Neural cell (in vitro differentiated cells): Measurements from ENCODE around the gene CELF4.

Experiments used
- EP300 ChIP-seq: fragments of 450-650 bp; conservative IDR thresholded peaks from 2 replicates; pipeline ENCODE4 v1.6.1; 2014; ENCODE audit warnings: antibody characterized with exemption, mild to moderate bottlenecking, moderate library complexity; ENCODE audit not compliant: poor library complexity, severe bottlenecking
- POLR2AphosphoS5 ChIP-seq: IDR thresholded peaks from 2 replicates; pipeline ENCODE4 v1.6.1; 2012
- RAD21 ChIP-seq: fragments of 450-650 bp; conservative IDR thresholded peaks from 2 replicates; pipeline ENCODE4 v1.6.1; 2014; ENCODE audit warnings: antibody characterized with exemption, mild to moderate bottlenecking, moderate library complexity
- REST ChIP-seq: IDR thresholded peaks from 2 replicates; pipeline ENCODE4 v1.6.1; 2012; ENCODE audit warnings: borderline replicate concordance
- SMC3 ChIP-seq: fragments of 450-650 bp; conservative IDR thresholded peaks from 2 replicates; pipeline ENCODE4 v1.6.1; 2014; ENCODE audit warnings: antibody characterized with exemption, mild to moderate bottlenecking, moderate library complexity; ENCODE audit not compliant: poor library complexity
- TAF1 ChIP-seq: IDR thresholded peaks from 2 replicates; pipeline ENCODE4 v1.6.1; 2012; ENCODE audit warnings: low read depth
- TF ChIP-seq, protein P1 (sequence below): fragments of 450-650 bp; IDR thresholded peaks from 2 replicates; pipeline ENCODE4 v1.5.1; 2014; ENCODE audit warnings: antibody characterized with exemption, mild to moderate bottlenecking, moderate library complexity; ENCODE audit not compliant: poor library complexity, severe bottlenecking

DNA sequence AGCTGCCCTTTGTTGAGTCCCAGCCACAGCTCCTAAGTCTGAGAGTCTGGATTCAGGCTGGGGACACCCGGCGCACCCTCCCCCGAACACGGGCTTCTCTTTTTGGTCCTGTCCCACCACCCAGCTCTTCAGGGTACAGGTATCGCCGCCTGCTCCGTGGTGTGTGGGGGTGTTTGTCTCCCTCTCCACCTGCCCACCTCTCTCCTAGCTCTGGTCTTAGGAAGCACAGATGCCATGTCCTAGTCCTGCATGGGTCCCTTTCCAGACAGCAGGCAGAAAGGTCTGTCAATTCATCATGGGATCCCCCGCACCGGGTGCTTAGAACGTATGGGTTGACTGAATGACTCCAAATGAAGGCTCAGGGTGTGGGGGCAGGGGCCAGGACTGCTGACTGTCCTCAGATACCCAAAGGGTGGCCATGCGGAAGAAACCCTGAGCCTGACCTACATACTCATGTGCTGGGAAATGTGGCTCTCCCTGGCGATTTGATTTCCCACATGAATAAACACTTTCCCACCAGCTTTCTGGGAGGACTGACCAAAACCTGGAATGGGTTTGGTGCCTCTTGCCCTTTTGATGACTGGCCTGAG is 156.8 kb downstream of the CELF4 start:
- TF ChIP-seq, protein P1, sequence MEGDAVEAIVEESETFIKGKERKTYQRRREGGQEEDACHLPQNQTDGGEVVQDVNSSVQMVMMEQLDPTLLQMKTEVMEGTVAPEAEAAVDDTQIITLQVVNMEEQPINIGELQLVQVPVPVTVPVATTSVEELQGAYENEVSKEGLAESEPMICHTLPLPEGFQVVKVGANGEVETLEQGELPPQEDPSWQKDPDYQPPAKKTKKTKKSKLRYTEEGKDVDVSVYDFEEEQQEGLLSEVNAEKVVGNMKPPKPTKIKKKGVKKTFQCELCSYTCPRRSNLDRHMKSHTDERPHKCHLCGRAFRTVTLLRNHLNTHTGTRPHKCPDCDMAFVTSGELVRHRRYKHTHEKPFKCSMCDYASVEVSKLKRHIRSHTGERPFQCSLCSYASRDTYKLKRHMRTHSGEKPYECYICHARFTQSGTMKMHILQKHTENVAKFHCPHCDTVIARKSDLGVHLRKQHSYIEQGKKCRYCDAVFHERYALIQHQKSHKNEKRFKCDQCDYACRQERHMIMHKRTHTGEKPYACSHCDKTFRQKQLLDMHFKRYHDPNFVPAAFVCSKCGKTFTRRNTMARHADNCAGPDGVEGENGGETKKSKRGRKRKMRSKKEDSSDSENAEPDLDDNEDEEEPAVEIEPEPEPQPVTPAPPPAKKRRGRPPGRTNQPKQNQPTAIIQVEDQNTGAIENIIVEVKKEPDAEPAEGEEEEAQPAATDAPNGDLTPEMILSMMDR = no peak
- TF ChIP-seq POLR2AphosphoS5 (no peak), TAF1 (no peak), REST (no peak), EP300 (no peak), SMC3 (no peak), RAD21 (no peak)
